ENCODE data around the gene SPATA24. TPM values are rescaled to one million over a fixed set of nuclear protein-coding genes. Genes with fewer than 3 reads are reported as not detected.

The SPATA24 gene
- total and polyA plus RNA-seq, 10 donors: 2.1 to 9.5 (median 4.3) TPM

GRCh38 chr5:139384591-139385051 is 19.3 kb downstream of the SPATA24 start:
- no peaks in the 10 kb centered on the region for H3K36me3 ChIP-seq
- no peak for TF ChIP-seq POLR2A (IDR thresholded peaks at IDR 0.05)
- TF ChIP-seq POLR2AphosphoS5 (IDR thresholded peaks at IDR 0.05): no peak
- no peak for TF ChIP-seq CTCF (IDR thresholded peaks at IDR 0.05 in 8 of 11, conservative IDR thresholded peaks at IDR 0.05 in 3 of 11)
- H3K4me3 ChIP-seq: peak overlapping the region; percentile 3 to 66 (median 30)
- peaks cover 28 to 79% (median 58%) of the 10 kb centered on the region in 6 donors for H3K4me1 ChIP-seq
- H3K27ac ChIP-seq: peak overlapping the region; percentile 47 to 91 (median 79)
- peak; percentile 60 for DNase-seq
- H3K9me3 ChIP-seq: no peaks in the 10 kb centered on the region
- no peaks in the 10 kb centered on the region for H3K27me3 ChIP-seq (replicated peaks in 1 of 7)
- intact Hi-C loops (cut with DNase I; ENCODE audit: low total_unique reads): loop anchor here (10.0 kb wide), 1 partner anchor 90 kb away; the partner anchor contains the start of gene MATR3
- WGBS, 5 donors: 55 to 73% (median 61%) methylated on average over 8 to 9 of the region's 9 CpGs

GRCh38 chr5:139383993-139384590 is 19.8 kb downstream of the SPATA24 start:
- 86 to 99% (median 98%) methylated on average over 6 to 7 of the region's 7 CpGs for WGBS, 5 donors
- Histone ChIP-seq H3K27ac (peak overlapping the region in 6 of 8 donors; percentile 71 to 91 (median 80)), H3K4me3 (no peak overlapping the region), H3K9me3 (no peaks in the 10 kb centered on the region), H3K4me1 (peaks cover 28 to 74% (median 52%) of the 10 kb centered on the region in 6 donors), H3K36me3 (no peaks in the 10 kb centered on the region), H3K27me3 (replicated peaks in 1 of 7) (no peaks in the 10 kb centered on the region)
- intact Hi-C loops (cut with DNase I; ENCODE audit: low total_unique reads): loop anchor here (10.0 kb wide), 1 partner anchor 89 kb away; the partner anchor contains the start of gene MATR3
- TF ChIP-seq POLR2A (IDR thresholded peaks at IDR 0.05) (no peak), POLR2AphosphoS5 (IDR thresholded peaks at IDR 0.05) (peak in 1 of 3 donors; percentile 16)
- peak; percentile 76 for DNase-seq

- Histone ChIP-seq H3K4me3 (no peak within 1 kb of the TSS), H3K9me3 (no peaks in the 10 kb centered on the region), H3K36me3 (peaks cover 0 to 3% (median 0%) of the 10 kb centered on the region in 6 donors), H3K4me1 (peaks cover 23 to 67% (median 46%) of the 10 kb centered on the region in 6 donors), H3K27ac (peak within 1 kb of the TSS in 5 of 8 donors; percentile 71 to 91 (median 80)), H3K27me3 (replicated peaks in 1 of 7) (no peaks in the 10 kb centered on the region)
- TF ChIP-seq CTCF (IDR thresholded peaks at IDR 0.05 in 8 of 11, conservative IDR thresholded peaks at IDR 0.05 in 3 of 11) (no peak), POLR2A (IDR thresholded peaks at IDR 0.05) (no peak), POLR2AphosphoS5 (IDR thresholded peaks at IDR 0.05) (no peak)
- peak; percentile 56 for DNase-seq
- intact Hi-C loops (cut with DNase I; ENCODE audit: low total_unique reads): loop anchor here (10.0 kb wide), 1 partner anchor 89 kb away; the partner anchor contains the start of gene MATR3
- 72 to 78% (median 77%) methylated on average over 10 of the region's 10 CpGs for WGBS, 5 donors
These were observed 20.5 kb downstream of the SPATA24 start, which contains the start of gene SLC23A1 for GRCh38 chr5:139383275-139383992. Gene SLC23A1 (minus strand): TSS chr5:139383297. CDS start chr5:139383253, 44 bp downstream.

GRCh38 chr5:139382807-139383206 is 21.1 kb downstream of the SPATA24 start:
- peaks cover 0 to 9% (median 0%) of the 10 kb centered on the region in 6 donors for H3K36me3 ChIP-seq
- 52 to 62% (median 56%) methylated on average over 3 of the region's 3 CpGs for WGBS, 5 donors
- H3K27ac ChIP-seq: no peak overlapping the region
- no peaks in the 10 kb centered on the region for H3K9me3 ChIP-seq
- no peak overlapping the region for H3K4me3 ChIP-seq
- TF ChIP-seq CTCF (IDR thresholded peaks at IDR 0.05 in 8 of 11, conservative IDR thresholded peaks at IDR 0.05 in 3 of 11): no peak
- TF ChIP-seq POLR2A (IDR thresholded peaks at IDR 0.05): no peak
- TF ChIP-seq POLR2AphosphoS5 (IDR thresholded peaks at IDR 0.05): no peak
- intact Hi-C loops (cut with DNase I; ENCODE audit: low total_unique reads): loop anchor here (10.0 kb wide), 1 partner anchor 88 kb away; the partner anchor contains the start of gene MATR3
- no peaks in the 10 kb centered on the region for H3K27me3 ChIP-seq (replicated peaks in 1 of 7)
- peaks cover 17 to 61% (median 39%) of the 10 kb centered on the region in 6 donors for H3K4me1 ChIP-seq
- no peak for DNase-seq
